ENCODE results near the gene CTNNA1.

Gene CTNNA1

GRCh38 chr5:138972836-138973235, 219.6 kb downstream of the CTNNA1 start:
- DNase-seq: no peak

- DNase-seq: no peak
Measured at GRCh38 chr5:138974227-138975063, 221.2 kb downstream of the CTNNA1 start.

GRCh38 chr5:138975098-138975847, 222.0 kb downstream of the CTNNA1 start:
- no peak for DNase-seq

- no peak for DNase-seq
Measured at GRCh38 chr5:138978080-138978479, 224.9 kb downstream of the CTNNA1 start.

- DNase-seq: no peak
Measured at GRCh38 chr5:138978581-138978980, 225.4 kb downstream of the CTNNA1 start.

GRCh38 chr5:138979684-138980280, 226.6 kb downstream of the CTNNA1 start:
- DNase-seq: no peak

GRCh38 chr5:138980441-138980840, 227.2 kb downstream of the CTNNA1 start:
- no peak for DNase-seq

- DNase-seq: no peak
Measured at GRCh38 chr5:138981131-138981530, 227.9 kb downstream of the CTNNA1 start.

GRCh38 chr5:138981586-138981985, 228.4 kb downstream of the CTNNA1 start:
- no peak for DNase-seq

- DNase-seq: no peak
Measured at GRCh38 chr5:138983984-138984383, 230.8 kb downstream of the CTNNA1 start.
